ENCODE data around the gene SLC35F4.

DNA sequence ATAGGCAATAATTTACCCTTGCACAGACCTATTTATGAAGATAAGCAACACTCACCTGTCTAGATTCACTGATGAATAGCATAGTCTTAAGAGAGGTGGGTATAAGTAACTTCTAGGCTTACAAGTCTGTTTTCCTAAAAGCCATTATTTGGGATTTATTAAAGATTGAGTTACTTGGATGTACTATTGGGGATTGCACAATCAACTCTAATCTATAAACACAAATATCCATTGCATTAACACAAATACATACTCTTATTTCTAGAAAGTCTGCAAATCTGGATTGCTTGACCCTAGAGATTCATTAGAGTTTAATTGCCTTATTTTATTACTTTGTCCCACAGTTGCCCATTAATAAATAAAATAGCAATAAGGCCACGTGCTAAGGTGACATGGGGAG lies 224.1 kb downstream of the SLC35F4 start:
- TF ChIP-seq FOXP2 (optimal IDR thresholded peaks at IDR 0.05; ENCODE audit: borderline replicate concordance, extremely low read depth, extremely low read length, insufficient read depth) (no peak), SIN3A (IDR thresholded peaks at IDR 0.05; ENCODE audit: borderline replicate concordance, insufficient read depth, low read length) (no peak), POLR2AphosphoS5 (IDR thresholded peaks at IDR 0.05; ENCODE audit: low read depth, low read length) (no peak), TAF1 (IDR thresholded peaks at IDR 0.05; ENCODE audit: borderline replicate concordance, insufficient read depth, low read length) (no peak)
- TF ChIP-seq, protein P1, sequence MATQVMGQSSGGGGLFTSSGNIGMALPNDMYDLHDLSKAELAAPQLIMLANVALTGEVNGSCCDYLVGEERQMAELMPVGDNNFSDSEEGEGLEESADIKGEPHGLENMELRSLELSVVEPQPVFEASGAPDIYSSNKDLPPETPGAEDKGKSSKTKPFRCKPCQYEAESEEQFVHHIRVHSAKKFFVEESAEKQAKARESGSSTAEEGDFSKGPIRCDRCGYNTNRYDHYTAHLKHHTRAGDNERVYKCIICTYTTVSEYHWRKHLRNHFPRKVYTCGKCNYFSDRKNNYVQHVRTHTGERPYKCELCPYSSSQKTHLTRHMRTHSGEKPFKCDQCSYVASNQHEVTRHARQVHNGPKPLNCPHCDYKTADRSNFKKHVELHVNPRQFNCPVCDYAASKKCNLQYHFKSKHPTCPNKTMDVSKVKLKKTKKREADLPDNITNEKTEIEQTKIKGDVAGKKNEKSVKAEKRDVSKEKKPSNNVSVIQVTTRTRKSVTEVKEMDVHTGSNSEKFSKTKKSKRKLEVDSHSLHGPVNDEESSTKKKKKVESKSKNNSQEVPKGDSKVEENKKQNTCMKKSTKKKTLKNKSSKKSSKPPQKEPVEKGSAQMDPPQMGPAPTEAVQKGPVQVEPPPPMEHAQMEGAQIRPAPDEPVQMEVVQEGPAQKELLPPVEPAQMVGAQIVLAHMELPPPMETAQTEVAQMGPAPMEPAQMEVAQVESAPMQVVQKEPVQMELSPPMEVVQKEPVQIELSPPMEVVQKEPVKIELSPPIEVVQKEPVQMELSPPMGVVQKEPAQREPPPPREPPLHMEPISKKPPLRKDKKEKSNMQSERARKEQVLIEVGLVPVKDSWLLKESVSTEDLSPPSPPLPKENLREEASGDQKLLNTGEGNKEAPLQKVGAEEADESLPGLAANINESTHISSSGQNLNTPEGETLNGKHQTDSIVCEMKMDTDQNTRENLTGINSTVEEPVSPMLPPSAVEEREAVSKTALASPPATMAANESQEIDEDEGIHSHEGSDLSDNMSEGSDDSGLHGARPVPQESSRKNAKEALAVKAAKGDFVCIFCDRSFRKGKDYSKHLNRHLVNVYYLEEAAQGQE (IDR thresholded peaks at IDR 0.05; ENCODE audit: insufficient read depth in 1 of 2, low read depth in 2 of 2, low read length in 2 of 2), result no peak

Measured in PFSK-1 (cell line).